Sciatic nerve (tissue), 2 donors: ENCODE data around the gene GIPC3. TPM values are rescaled to one million over a fixed set of nuclear protein-coding genes. Genes with fewer than 3 reads are reported as not detected.
A peak's percentile ranks its signal among the peaks of the same experiment; 100 is the strongest.
"Not testable (repeated sequence)": the region's sequence is repeated elsewhere in the genome, so short reads cannot be mapped to it uniquely, and the experiment has no call there.

Experiments used
- ATAC-seq: fragments of 200-7000 bp; cut with Tn5 transposase; one replicate; pipeline ENCODE4 v1.9.1; 2020; ENCODE audit warnings: mild to moderate bottlenecking, moderate library complexity
- DNase-seq: peaks from one replicate; pipeline ENCODE4 v3.0.0-alpha.2; 2020; ENCODE audit warnings: low spot score
- intact Hi-C: fragments of 100-400 bp; cut with DNase I; formaldehyde crosslinking; loops from one replicate; pipeline ENCODE4 v1.14.2; 2022
- total RNA-seq: library from RNA; stranded (reverse); fragmentation: NEBNext Ultra II Directional; extraction: Animal tissue kit (Norgen Biotek cat#: 25700); gene quantifications from one replicate; pipeline ENCODE4 v1.2.1, GENCODE V29; 2021
- donor health status: DM: no; HTN: no; CAD: no.
- donor health status: DM: no; HTN: no; CAD: no.

Gene GIPC3
- total RNA-seq, 1 donor from 2014 or later = 2.4 TPM

GRCh38 chr19:3548606-3549005 is 36.7 kb upstream of the GIPC3 start:
- no peak for DNase-seq
- no peak for ATAC-seq
- intact Hi-C loops = loop anchor here (10.0 kb wide), 1 partner anchor 66 kb away; no protein-coding TSS in a partner anchor

GRCh38 chr19:3549816-3550215 is 35.5 kb upstream of the GIPC3 start:
- intact Hi-C loops = loop anchor here (10.0 kb wide), 1 partner anchor 65 kb away; no protein-coding TSS in a partner anchor
- DNase-seq (no peak), ATAC-seq (no peak)

- intact Hi-C loops = no loop called here
- ATAC-seq (no peak), DNase-seq (no peak)
These were observed 34.1 kb upstream of the GIPC3 start for GRCh38 chr19:3550947-3551791.

- DNase-seq (no peak), ATAC-seq (no peak)
- intact Hi-C loops = no loop called here
These were observed 33.5 kb upstream of the GIPC3 start for GRCh38 chr19:3551792-3552095.

- DNase-seq (no peak), ATAC-seq (no peak)
- intact Hi-C loops = no loop called here
These were observed 30.8 kb upstream of the GIPC3 start for GRCh38 chr19:3554254-3555083.

GRCh38 chr19:3555653-3556422 is 29.4 kb upstream of the GIPC3 start:
- intact Hi-C loops = no loop called here
- DNase-seq (no peak), ATAC-seq (no peak)

- intact Hi-C loops = no loop called here
These were observed 28.8 kb upstream of the GIPC3 start for GRCh38 chr19:3556423-3556977.

GRCh38 chr19:3556978-3557460 is 28.3 kb upstream of the GIPC3 start:
- ATAC-seq (no peak), DNase-seq (no peak)
- intact Hi-C loops = no loop called here

More at GRCh38 chr19:3556423-3556977, 28.8 kb upstream of the GIPC3 start:
- no peak for DNase-seq
- ATAC-seq = no peak

- intact Hi-C loops = no loop called here
- peak; percentile 97 for DNase-seq
- ATAC-seq = peak; percentile 98
These were observed 27.6 kb upstream of the GIPC3 start, which contains the start of gene MFSD12 for GRCh38 chr19:3557461-3558248. TSS of gene MFSD12 (minus strand) at chr19:3557586. CDS start at chr19:3557403, 183 bp downstream.

GRCh38 chr19:3563709-3564524 is 21.4 kb upstream of the GIPC3 start:
- ATAC-seq = no peak
- intact Hi-C loops = no loop called here
- DNase-seq = no peak

GRCh38 chr19:3565139-3565538 is 20.1 kb upstream of the GIPC3 start:
- intact Hi-C loops = no loop called here
- DNase-seq (no peak), ATAC-seq (no peak)

GRCh38 chr19:3570042-3570441 is 15.2 kb upstream of the GIPC3 start:
- DNase-seq, ATAC-seq, intact Hi-C loops: not testable (repeated sequence)

GRCh38 chr19:3570606-3571011 is 14.7 kb upstream of the GIPC3 start:
- intact Hi-C loops = no loop called here

GRCh38 chr19:3572132-3572854 is 13.0 kb upstream of the GIPC3 start:
- intact Hi-C loops = no loop called here
- peak; percentile 100 for DNase-seq
- peak; percentile 97 for ATAC-seq

More at GRCh38 chr19:3570606-3571011, 14.7 kb upstream of the GIPC3 start:
- DNase-seq (no peak), ATAC-seq (no peak)

- intact Hi-C loops = no loop called here
- no peak for DNase-seq
- no peak for ATAC-seq
These were observed 12.5 kb upstream of the GIPC3 start, which contains the start of gene HMG20B for GRCh38 chr19:3572855-3573161. TSS of gene HMG20B (plus strand) at chr19:3572944. CDS start at chr19:3573310, 366 bp downstream.

- DNase-seq (peak; percentile 75), ATAC-seq (peak; percentile 0)
- intact Hi-C loops = no loop called here
These were observed 12.0 kb upstream of the GIPC3 start for GRCh38 chr19:3573162-3573857.
